HepG2 (cell line): ENCODE measurements around the gene NPFFR1. TPM values are rescaled to one million over a fixed set of nuclear protein-coding genes. Genes with fewer than 3 reads are reported as not detected.

Experiments used
- ATAC-seq: fragments of 200-7000 bp; cut with Tn5 transposase; 3 replicates; pipeline ENCODE4 v1.9.1; 2020; ENCODE audit warnings: mild to moderate bottlenecking, moderate library complexity
- BruUV-seq: library from RNA; stranded (reverse); fragments of 400-500 nt; replicated peaks from 2 replicates; lab custom pipeline; 2021; lab: Mats Ljungman, UMichigan
- CTCF ChIA-PET: fragments of 300-600 bp; formaldehyde crosslinking; extraction: SDS; loops from one replicate; lab custom pipeline; 2021; ENCODE audit warnings: low total read pairs, inconsistent platforms, low intra/inter-chr PET ratio; lab: Yijun Ruan, JAX
- POLR2A ChIA-PET: fragments of 350-600 bp; sonication (Branson Sonifier 250); formaldehyde crosslinking; loops from one replicate; lab custom pipeline; 2020; ENCODE audit warnings: antibody characterized with exemption, inconsistent platforms; lab: Yijun Ruan, JAX
- DNase-seq: peaks from one replicate; pipeline ENCODE4 v3.0.0-alpha.2; 2015; ENCODE audit warnings: low spot score
- FAIRE-seq: peaks from 3 replicates; lab custom pipeline; 2011; peaks lifted over from hg19 to GRCh38; lab: Jason Lieb, UNC
- H2AFZ ChIP-seq: one replicate; pipeline ENCODE4 v1.6.1; 2011; ENCODE audit warnings: low read length, inconsistent platforms
- H3K27ac ChIP-seq: fragments of 300-600 bp; 3 replicates; pipeline ENCODE4 v1.8.0; 2011; ENCODE audit warnings: mixed run types, mild to moderate bottlenecking, mixed read lengths, low read length, inconsistent platforms; ENCODE audit not compliant: insufficient read depth; ENCODE audit errors: extremely low read length
- H3K27me3 ChIP-seq, 2 experiments: fragments of 200-600 bp in 1 of 2; 2 replicates in 1 of 2; 3 replicates in 1 of 2; pipeline versions ENCODE4 v1.6.0 to v1.8.0; 2011; ENCODE audit warnings: low read length in 2 of 2, mild to moderate bottlenecking in 2 of 2, moderate library complexity in 2 of 2, inconsistent platforms in 1 of 2; ENCODE audit not compliant: insufficient read depth in 2 of 2, control insufficient read depth in 1 of 2
- H3K36me3 ChIP-seq, 2 experiments: fragments of 200-600 bp in 1 of 2; replicated peaks in 1 of 2; 2 replicates in 1 of 2; 3 replicates in 1 of 2; pipeline versions ENCODE4 v1.5.1 to v1.8.0; 2011; ENCODE audit warnings: low read length in 2 of 2, inconsistent platforms in 1 of 2; ENCODE audit not compliant: insufficient read depth in 2 of 2, control insufficient read depth in 1 of 2
- H3K4me1 ChIP-seq: 2 replicates; pipeline ENCODE4 v1.5.1; 2012; ENCODE audit warnings: low read length, inconsistent platforms; ENCODE audit not compliant: insufficient read depth
- H3K4me2 ChIP-seq: 2 replicates; pipeline ENCODE4 v1.6.0; 2011; ENCODE audit warnings: low read depth, low read length, inconsistent platforms
- H3K4me3 ChIP-seq, 3 experiments: fragments of 200-600 bp in 1 of 3; sonication (generic), shearing (Covaris generic) in 1 of 3; replicated peaks in 1 of 3; 2 replicates each; pipeline ENCODE4 v1.5.1; 2011 to 2016; ENCODE audit warnings: low read length in 3 of 3, inconsistent platforms in 2 of 3, low read depth in 2 of 3, mild to moderate bottlenecking in 2 of 3, control low read depth in 1 of 3, mixed read lengths in 1 of 3; ENCODE audit not compliant: insufficient read depth in 1 of 3
- H3K79me2 ChIP-seq: one replicate; pipeline ENCODE4 v1.6.1; 2011; ENCODE audit warnings: low read length, inconsistent platforms; ENCODE audit not compliant: insufficient read depth
- H3K9ac ChIP-seq: 2 replicates; pipeline ENCODE4 v1.6.0; 2011; ENCODE audit warnings: mild to moderate bottlenecking, low read depth, low read length, inconsistent platforms; ENCODE audit not compliant: insufficient read depth
- H3K9me3 ChIP-seq: 2 replicates; pipeline ENCODE4 v1.5.1; 2012; ENCODE audit warnings: mild to moderate bottlenecking, low read length
- H4K20me1 ChIP-seq: 2 replicates; pipeline ENCODE4 v1.6.0; 2011; ENCODE audit warnings: inconsistent platforms, mild to moderate bottlenecking, low read length, moderate library complexity; ENCODE audit not compliant: insufficient read depth
- FOXA3 ChIP-seq: IDR thresholded peaks from 2 replicates; pipeline ENCODE4 v1.6.1; 2016; ENCODE audit warnings: missing genetic modification reagents, missing compliant biosample characterization
- ISX ChIP-seq: sonication (generic); formaldehyde crosslinking; conservative IDR thresholded peaks from 2 replicates; pipeline ENCODE4 v1.5.0; 2020; ENCODE audit warnings: missing genetic modification reagents
- MIXL1 ChIP-seq: IDR thresholded peaks from 2 replicates; pipeline ENCODE4 v1.6.1; 2016
- RFX5 ChIP-seq: IDR thresholded peaks from 2 replicates; pipeline ENCODE4 v1.6.1; 2011; ENCODE audit warnings: low read depth, low read length, improper control_type of control experiment
- SRY ChIP-seq: sonication (generic); formaldehyde crosslinking; IDR thresholded peaks from 2 replicates; pipeline ENCODE4 v1.8.0; 2022; ENCODE audit warnings: mild to moderate bottlenecking, missing genetic modification reagents
- SYNCRIP ChIP-seq: fragments of 200-400 bp; formaldehyde crosslinking; IDR thresholded peaks from 2 replicates; pipeline ENCODE4 v1.6.1; 2018; ENCODE audit warnings: mild to moderate bottlenecking, low read depth, low read length; ENCODE audit not compliant: insufficient read depth
- TEAD3 ChIP-seq: optimal IDR thresholded peaks from 2 replicates; pipeline ENCODE3; 2016; ENCODE audit warnings: borderline replicate concordance
- ZNF468 ChIP-seq: sonication (generic); formaldehyde crosslinking; IDR thresholded peaks from 2 replicates; pipeline ENCODE4 v1.8.0; 2022; ENCODE audit warnings: mild to moderate bottlenecking, moderate library complexity, missing genetic modification reagents
- ZNF557 ChIP-seq: sonication (generic); formaldehyde crosslinking; IDR thresholded peaks from 2 replicates; pipeline ENCODE4 v1.4.0; 2020; ENCODE audit warnings: missing genetic modification reagents
- ZNF780A ChIP-seq: sonication (generic); formaldehyde crosslinking; IDR thresholded peaks from 2 replicates; pipeline ENCODE4 v1.8.0; 2022; ENCODE audit warnings: mild to moderate bottlenecking, missing genetic modification reagents, moderate library complexity
- WGBS: methylation state at CpG from one replicate; pipeline ENCODE4 v1.1.6; 2017; ENCODE audit warnings: low lambda C conversion rate; 5-methylcytosine and 5-hydroxymethylcytosine counted together
- in situ Hi-C: cut with HindIII; loops from 2 replicates; pipeline ENCODE4 v1.10.0; 2017; ENCODE audit warnings: low pct_unique_long_range_greater_than_20kb; ENCODE audit not compliant: extremely low pct_ligation_motif_present
- intact Hi-C: fragments of 100-400 bp; cut with micrococcal nuclease; formaldehyde crosslinking; loops from one replicate; pipeline ENCODE4 v1.10.0; 2022; ENCODE audit not compliant: unreplicated experiment
- polyA plus RNA-seq, 8 experiments: library from polyadenylated mRNA; depleted of rRNA in 3 of 8; stranded (reverse) in 7 of 8; unstranded in 1 of 8; fragments of >200 nt; fragmentation: Illumina TruSeq in 4 of 8; extraction: Trizol in 4 of 8; gene quantifications; 2 replicates each; pipeline versions ENCODE4 v1.2.1 to v1.2.3, GENCODE V29; 2011 to 2016; ENCODE audit warnings: low read depth in 4 of 8, missing spikeins in 1 of 8, mixed read lengths in 1 of 8; ENCODE audit not compliant: insufficient read depth in 1 of 8
- total RNA-seq, 5 experiments: library from RNA; depleted of rRNA; stranded (reverse); fragments of >200 nt; fragmentation: Illumina TruSeq; extraction: Trizol; gene quantifications; 2 replicates each; pipeline ENCODE4 v1.2.3, GENCODE V29; 2016; ENCODE audit warnings: low read depth in 1 of 5
- TF ChIP-seq, protein P1 (sequence below): sonication (generic); formaldehyde crosslinking; IDR thresholded peaks from 2 replicates; pipeline ENCODE4 v1.4.0; 2020; ENCODE audit warnings: missing genetic modification reagents

NPFFR1 gene
- total and polyA plus RNA-seq, 2 of the 13 experiments (the other 11 are each of a cell fraction or from before 2014, with no cell fraction given), result under 0.01 TPM; not detected in 1

DNA sequence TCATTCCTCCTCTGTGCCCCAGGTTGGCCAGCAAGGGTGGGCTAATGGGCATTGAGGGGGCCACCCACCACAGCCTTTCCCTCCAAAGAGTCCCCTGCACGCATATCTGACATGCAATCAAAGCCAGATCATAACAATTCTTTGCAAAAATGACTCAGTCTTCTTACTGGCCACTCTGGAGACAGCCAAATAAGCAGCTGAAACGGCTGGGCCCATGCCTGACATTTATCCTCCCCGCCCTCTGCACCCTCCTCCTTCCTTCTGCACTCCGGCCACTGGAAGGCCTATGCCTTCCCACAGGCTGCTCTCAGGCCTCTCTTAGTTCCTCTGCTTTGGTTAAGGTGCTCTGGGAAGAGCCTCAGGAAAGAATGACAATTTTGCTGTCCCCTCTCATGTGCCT lies 29.2 kb upstream of the NPFFR1 start:
- H3K4me2 ChIP-seq, result no peak overlapping the region
- H3K27me3 ChIP-seq, result no peaks in the 10 kb centered on the region
- no peak overlapping the region for H3K4me3 ChIP-seq
- in situ Hi-C loops (no loop called here), intact Hi-C loops (no loop called here)
- no peak for DNase-seq
- no peak overlapping the region for H3K9ac ChIP-seq
- no peak for FAIRE-seq
- H3K4me1 ChIP-seq, result peaks cover 34% of the 10 kb centered on the region
- ChIA-PET CTCF (no interaction called here), POLR2A (interaction anchor here (1.2 kb wide), 1 partner anchor 11 kb away, joined by 3 read pairs; no protein-coding TSS in a partner anchor)
- no peaks in the 10 kb centered on the region for H3K9me3 ChIP-seq
- H2AFZ ChIP-seq, result no peak overlapping the region
- 94% methylated on average over 4 of the region's 4 CpGs for WGBS
- BruUV-seq, result no TSS peak
- TF ChIP-seq RFX5, result no peak
- no peak for TF ChIP-seq TEAD3 (CRISPR knock-in tag)
- TF ChIP-seq, protein P1, sequence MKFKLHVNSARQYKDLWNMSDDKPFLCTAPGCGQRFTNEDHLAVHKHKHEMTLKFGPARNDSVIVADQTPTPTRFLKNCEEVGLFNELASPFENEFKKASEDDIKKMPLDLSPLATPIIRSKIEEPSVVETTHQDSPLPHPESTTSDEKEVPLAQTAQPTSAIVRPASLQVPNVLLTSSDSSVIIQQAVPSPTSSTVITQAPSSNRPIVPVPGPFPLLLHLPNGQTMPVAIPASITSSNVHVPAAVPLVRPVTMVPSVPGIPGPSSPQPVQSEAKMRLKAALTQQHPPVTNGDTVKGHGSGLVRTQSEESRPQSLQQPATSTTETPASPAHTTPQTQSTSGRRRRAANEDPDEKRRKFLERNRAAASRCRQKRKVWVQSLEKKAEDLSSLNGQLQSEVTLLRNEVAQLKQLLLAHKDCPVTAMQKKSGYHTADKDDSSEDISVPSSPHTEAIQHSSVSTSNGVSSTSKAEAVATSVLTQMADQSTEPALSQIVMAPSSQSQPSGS (CRISPR knock-in tag), result no peak
- no peak for TF ChIP-seq ISX (CRISPR knock-in tag)
- no peak for TF ChIP-seq SRY (CRISPR knock-in tag)
- no peak for TF ChIP-seq ZNF468 (CRISPR knock-in tag)
- no peak for TF ChIP-seq ZNF557 (CRISPR knock-in tag)
- TF ChIP-seq SYNCRIP, result no peak
- no peak for TF ChIP-seq ZNF780A (CRISPR knock-in tag)
- no peak for TF ChIP-seq MIXL1
- no peak for TF ChIP-seq FOXA3 (CRISPR knock-in tag)
- TF ChIP-seq, all 625 proteins: peak for 0
- peaks cover 1 to 35% of the 10 kb centered on the region in 2 experiments; a peak in 4 of 5 replicates for H3K36me3 ChIP-seq
- no peak overlapping the region for H3K27ac ChIP-seq
- peaks cover 2% of the 10 kb centered on the region for H3K79me2 ChIP-seq
- H4K20me1 ChIP-seq, result no peaks in the 10 kb centered on the region
- ATAC-seq, result no peak
